COLO668 (cell line): ENCODE measurements around the gene RUFY3.
"Not testable (repeated sequence)": the region's sequence is repeated elsewhere in the genome, so short reads cannot be mapped to it uniquely, and the experiment has no call there.

Source experiments
- DNase-seq: peaks from one replicate; lab custom pipeline; 2025; ENCODE audit not compliant: unreplicated experiment; lab: John Stamatoyannopoulos, UW

RUFY3 gene

GRCh38 chr4:70705183-70706043 is 16.4 kb upstream of the RUFY3 start:
- DNase-seq = peak; percentile 78

DNA sequence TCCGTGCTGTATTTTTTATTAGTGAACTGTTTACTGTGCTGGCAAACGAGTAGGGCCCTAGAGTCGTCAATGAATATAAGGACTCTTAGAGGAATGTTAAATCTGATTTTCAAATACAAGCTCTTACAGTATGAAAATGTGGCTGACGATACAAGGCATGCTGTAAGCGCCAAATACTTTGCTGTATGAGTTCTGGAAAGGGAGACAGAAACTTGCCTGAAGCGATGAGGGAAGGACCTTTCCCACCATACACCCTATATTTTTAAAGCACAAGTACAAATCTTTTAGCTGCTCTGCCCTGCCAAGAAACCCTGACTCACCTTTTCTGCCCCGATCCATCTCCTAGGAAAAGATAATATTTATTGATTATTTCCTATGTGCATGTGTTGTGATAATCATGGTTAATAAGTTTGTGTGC is 15.7 kb upstream of the RUFY3 start:
- DNase-seq = no peak

GRCh38 chr4:70706516-70706915 is 15.2 kb upstream of the RUFY3 start:
- no peak for DNase-seq

DNA sequence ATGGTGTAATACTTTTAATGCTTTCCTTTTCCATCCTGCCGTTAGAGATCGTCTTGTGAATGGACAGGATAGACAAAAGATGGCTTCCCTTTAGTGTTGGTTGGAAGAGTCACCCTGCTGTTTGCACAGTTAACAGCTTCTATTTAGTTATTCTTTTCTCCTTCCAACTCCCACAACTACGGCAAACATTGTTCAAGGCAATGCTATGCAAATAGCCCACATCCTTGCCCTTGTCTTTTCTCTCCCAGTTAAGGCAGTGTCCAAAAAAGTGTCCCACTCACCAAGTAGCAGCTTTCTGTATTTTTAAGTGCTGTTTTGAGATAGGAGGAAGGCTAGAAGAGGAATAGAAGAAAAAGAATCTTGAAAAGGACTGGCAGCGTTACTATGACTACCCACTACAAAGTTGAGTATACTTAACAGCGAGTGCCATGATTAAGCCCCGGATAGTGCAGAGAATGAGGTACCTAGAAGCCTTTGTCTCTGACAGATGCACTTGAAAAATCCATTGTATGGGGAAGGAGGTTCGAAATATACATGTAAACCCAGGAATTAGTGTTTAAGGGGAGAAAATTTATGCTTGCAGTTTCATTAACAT is 12.1 kb upstream of the RUFY3 start:
- DNase-seq = no peak

GRCh38 chr4:70711599-70711998 is 10.2 kb upstream of the RUFY3 start:
- DNase-seq = no peak

DNA sequence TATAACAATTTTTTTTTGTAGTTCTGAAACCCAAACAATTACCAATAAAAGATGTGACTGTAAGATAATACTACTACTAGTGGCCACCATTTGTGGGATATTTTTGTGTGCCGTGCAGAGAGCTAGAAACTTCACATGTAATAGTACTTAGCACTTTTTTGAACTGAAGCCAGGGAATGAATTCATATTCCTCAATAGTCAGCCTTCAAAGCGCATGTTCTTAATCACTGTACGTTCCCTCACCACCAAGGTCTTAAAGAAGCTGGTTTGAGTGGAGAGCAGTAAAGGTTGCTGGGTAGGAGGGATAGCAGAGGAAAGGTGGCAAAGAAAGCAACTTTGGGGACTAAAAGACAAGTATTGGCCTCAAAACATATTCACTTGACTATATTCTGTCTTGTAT is 9.6 kb upstream of the RUFY3 start:
- DNase-seq = no peak

GRCh38 chr4:70712604-70713452 is 8.9 kb upstream of the RUFY3 start:
- no peak for DNase-seq

DNA sequence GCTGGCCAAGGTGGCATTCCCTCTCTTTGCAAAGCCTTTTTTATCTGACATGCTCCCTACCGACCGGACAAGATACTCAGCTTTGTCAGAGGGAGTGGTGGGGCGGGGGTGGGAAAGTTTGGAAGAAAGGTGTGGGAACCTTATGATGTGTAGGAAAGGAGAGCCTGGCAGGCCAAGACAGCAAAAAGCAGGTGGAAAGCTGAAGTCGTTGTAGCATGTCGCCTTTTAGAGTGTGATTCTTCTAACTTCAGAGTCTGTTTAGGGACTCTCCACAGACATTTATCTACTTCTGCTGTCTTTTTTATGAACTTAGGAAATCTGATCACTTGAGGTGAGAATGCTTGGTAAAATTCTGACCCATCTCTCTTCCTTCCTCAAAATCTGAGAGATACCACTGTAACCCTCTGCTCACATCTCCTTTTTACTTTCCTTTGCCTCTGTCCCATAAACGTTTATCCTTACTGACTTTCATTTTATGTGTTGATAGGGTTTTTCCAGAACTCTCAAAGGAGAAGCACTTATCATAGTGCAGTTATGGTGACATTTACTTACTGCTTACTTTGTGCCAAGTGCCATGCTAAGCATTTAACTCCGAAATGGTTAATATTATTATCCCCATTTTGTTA is 8.2 kb upstream of the RUFY3 start:
- DNase-seq = no peak

DNA sequence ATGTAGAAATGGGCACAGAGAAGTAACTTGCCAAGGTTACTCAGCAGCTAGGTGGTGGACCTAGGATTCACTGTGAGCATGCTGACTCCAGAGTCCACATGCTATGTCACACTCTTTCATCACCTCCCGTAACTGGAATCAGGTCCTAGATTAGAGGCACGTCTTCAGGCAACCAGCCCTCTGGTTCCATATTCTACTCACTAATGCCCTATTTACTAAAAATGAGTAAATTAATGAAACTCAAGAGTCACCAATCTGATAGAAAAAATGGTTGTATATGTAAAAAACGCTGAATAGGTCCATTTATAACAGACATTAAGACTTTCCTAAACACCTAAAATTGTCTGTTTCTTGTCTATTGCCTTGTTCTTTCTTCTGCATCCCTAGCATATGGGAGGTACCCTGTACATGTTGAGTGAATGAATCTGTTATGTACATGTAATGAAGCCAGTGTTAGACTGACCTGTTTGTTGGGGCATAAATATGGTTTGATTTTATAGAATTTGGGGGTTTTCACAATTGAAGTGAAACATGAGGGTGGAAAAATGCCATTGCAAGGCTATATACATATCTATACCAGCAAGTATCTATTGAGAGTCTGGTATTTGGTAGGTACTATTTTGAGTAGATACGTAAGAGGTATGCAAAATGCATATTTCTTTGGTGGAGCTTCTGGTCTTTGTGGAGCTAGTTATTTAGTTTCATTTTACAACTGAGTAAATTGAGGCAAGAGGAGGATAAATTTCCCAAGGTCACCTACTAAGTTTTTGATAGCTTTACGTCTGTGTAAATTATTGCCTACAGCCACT is 7.5 kb upstream of the RUFY3 start:
- DNase-seq = no peak

DNA sequence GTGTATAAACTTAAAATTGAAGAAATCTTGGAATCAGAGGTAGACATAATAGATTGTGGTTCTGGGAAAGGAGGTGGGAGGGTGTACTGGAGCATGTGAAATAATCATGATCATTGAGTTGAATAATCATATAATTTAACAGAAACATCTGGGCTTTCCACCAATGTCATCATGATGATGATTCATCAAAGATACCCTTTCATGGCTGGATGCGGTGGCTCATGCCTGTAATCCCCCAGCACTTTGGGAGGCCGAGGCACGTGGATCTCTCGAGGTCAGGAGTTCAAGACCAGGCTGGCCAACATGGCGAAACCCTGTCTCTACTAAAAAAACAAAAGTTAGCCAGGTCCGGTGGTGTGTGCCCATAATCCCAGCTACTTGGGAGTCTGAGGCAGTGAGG is 6.7 kb upstream of the RUFY3 start:
- no peak for DNase-seq

DNA sequence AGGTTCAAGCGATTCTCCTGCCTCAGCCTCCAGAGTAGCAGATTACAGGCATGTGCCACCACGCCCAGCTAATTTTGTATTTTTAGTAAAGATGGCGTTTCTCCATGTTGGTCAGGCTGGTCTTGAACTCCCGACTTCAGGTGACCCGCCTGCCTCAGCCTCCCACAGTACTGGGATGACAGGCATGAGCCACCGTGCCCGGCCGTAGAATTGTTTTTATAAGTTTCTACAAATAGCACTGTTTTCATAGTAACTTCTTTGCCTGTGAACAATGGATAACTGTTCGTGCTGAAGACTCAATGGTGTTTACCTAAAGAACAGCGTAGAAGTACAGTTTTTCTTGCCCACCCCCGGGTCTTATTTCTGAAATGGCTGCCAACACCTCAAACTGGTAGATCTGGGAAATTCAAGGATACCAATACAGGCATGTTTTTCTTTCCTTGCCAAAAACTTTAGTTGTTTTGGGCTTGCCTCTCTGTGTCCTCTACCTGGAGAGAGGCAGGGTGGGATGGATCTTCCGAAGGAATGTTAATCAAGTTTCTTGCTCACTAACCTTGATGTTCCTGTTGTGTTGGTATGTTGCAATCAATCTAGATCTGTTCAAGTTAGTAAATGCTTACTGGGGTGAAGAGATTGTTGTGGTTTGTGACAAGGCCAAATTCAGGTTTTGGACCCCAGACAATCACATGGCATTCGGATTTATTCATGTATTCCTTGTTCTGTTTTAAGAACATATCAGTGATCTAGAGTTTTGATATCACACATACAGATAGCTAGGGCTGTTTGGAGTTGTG is 2.8 kb upstream of the RUFY3 start:
- DNase-seq = no peak

GRCh38 chr4:70722199-70722791 is 531 bp downstream of the RUFY3 start:
- no peak for DNase-seq

DNA sequence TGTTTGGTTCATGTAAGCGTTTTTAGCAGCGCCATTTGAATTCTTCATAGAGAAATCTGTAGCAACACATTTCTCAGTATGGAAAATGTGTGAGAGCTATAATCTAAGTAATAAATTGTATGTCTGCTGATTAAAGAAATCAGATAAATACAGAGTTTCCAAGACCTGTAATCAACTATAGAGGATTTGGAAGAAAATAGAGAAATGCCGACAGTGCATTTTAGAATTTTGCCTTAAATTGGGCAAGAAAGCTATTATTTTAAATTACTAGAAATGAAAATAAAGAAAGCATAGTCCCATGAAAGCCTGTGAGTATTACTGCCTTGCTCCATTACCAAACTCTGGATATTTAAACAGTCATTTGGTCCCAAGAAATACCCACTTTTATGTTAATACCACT is 2.7 kb downstream of the RUFY3 start:
- DNase-seq = no peak

- DNase-seq = no peak
These were observed 3.9 kb downstream of the RUFY3 start for GRCh38 chr4:70725633-70726032.

GRCh38 chr4:70726515-70726914 is 4.8 kb downstream of the RUFY3 start:
- not testable (repeated sequence) for DNase-seq

GRCh38 chr4:70728091-70728490 is 6.3 kb downstream of the RUFY3 start:
- DNase-seq = no peak

- not testable (repeated sequence) for DNase-seq
These were observed 11.1 kb downstream of the RUFY3 start for GRCh38 chr4:70732878-70733277.

DNA sequence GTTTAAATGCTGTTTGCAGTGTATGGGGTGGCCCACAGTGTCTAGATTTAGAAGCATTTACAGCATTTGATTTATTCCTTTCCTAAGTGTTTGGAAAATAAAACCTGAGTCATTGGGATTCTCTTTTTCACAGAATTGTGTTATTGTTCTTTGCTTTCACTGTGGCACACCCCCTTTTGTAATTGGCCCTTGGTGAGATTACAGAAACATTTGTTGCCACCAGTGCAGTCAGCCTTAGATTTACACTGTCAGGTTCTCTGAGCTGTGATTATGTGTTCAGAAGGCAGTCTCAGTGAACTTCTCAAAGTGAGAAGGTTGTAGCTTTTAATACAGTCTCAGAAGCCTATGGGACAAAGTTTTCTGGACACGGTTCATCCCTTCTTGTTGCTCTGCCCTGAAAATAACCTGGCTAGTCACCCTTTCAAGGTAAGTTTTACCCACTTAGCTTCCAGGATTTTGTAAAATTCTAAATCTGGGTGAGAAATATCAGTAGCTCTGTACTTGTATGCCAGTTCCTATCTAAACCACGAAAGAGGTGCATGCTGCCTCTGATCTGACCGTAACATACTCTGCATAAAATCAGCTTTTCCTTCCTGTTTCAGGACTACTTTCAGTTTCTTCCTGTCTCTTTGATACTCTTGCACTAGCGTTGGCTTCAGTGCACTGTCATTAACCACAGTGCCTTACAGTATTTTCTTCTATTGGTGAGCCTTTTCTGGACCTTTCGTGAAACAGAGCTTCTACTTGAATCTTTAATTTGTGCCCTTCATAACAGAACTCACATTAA is 12.6 kb downstream of the RUFY3 start:
- no peak for DNase-seq
